ENCODE measurements around the gene MTR.

Gene MTR

DNA sequence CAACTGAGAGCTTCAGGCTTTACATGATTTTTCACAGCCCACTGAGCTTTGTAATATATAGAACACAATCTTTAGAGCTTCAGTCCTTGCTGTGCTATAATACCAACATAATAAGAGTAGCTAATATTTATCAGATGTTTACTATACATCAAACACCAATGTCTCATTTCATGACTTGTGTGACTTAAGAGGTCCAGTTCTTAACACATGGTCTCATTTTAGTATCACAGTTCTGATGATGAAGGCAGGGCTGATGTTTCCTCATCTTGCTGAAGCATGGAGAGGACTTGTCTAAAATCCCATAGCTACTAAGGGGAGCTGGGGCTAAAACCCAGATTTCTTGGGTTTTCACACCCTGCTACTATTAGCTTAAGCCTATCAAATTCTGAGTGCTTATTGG, 5.5 kb downstream of the MTR start:
- Mint-ChIP-seq H3K36me3 (peaks cover 10% of the 10 kb centered on the region), H3K4me1 (ENCODE audit: low read depth) (peaks cover 73% of the 10 kb centered on the region), H3K9me3 (ENCODE audit: low read depth) (no peaks in the 10 kb centered on the region), H3K27me3 (no peaks in the 10 kb centered on the region), H3K27ac (peak overlapping the region; percentile 46), H3K4me3 (no peak overlapping the region)

DNA sequence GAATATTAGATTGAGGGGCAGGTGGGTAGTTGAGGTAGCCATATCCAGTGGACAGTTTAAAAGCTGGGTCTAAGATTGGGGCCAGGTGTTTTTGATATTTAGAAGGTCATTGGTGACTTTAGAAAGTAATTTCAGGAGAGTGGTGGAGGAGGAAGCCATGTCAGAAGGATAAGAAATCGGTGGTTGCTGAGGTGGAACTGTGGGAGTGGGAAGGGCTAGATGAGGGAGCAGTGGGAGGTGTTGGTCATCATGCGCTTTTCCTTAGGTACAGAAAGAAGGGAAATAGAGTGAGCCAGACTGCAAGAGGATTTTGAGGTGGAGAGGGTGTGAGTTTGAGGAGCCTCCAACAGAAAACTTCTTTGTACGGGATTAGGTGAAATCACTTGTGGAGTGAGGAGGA, 7.2 kb downstream of the MTR start:
- Mint-ChIP-seq H3K9me3 (ENCODE audit: low read depth) (no peaks in the 10 kb centered on the region), H3K4me3 (no peak overlapping the region), H3K27me3 (no peaks in the 10 kb centered on the region), H3K27ac (no peak overlapping the region), H3K4me1 (ENCODE audit: low read depth) (peaks cover 68% of the 10 kb centered on the region), H3K36me3 (peaks cover 10% of the 10 kb centered on the region)

DNA sequence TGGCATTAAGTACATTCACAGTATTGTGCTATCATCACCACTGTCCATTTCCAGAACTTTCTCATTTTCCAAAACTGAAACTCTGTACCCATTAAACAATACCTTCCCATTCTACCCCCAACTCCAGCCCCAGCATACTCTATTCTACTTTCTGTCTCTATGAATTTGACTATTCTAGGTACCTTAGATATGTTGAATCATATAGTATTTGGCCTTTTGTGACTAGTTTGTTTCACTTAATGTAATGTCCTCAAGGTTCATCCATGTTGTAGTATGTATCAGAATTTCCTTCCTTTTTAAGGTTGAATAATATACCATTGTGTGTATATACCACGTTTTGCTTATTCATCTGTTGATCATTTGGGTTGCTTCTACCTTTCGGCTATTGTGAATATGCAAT, 11.5 kb downstream of the MTR start:
- peak overlapping the region; percentile 0 for H3K27ac Mint-ChIP-seq
- no peak overlapping the region for H3K4me3 Mint-ChIP-seq
- no peaks in the 10 kb centered on the region for H3K9me3 Mint-ChIP-seq (ENCODE audit: low read depth)
- peaks cover 39% of the 10 kb centered on the region for H3K4me1 Mint-ChIP-seq (ENCODE audit: low read depth)
- H3K27me3 Mint-ChIP-seq, result no peaks in the 10 kb centered on the region
- peaks cover 26% of the 10 kb centered on the region for H3K36me3 Mint-ChIP-seq

DNA sequence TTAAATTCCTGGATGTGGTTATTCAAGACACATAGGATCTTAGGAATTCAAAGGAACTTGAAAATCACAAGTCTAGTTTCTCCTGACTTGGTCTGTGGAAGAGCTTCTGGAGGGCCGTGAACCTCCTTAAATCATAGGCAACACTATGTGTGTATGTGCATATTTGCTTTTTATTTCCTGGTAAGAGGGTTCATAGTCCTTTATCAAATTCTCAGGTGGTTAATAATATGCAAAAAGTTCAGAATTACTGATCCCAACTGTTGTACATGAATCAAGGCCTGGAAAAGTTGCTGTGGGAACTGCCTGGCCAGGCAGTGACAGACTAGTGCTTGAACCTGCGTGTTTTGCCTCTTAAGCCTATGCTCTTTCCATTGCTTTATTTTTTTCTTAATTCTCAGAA, 12.9 kb downstream of the MTR start:
- Mint-ChIP-seq H3K27ac (no peak overlapping the region), H3K27me3 (no peaks in the 10 kb centered on the region), H3K4me3 (no peak overlapping the region), H3K4me1 (ENCODE audit: low read depth) (peaks cover 25% of the 10 kb centered on the region), H3K9me3 (ENCODE audit: low read depth) (no peaks in the 10 kb centered on the region), H3K36me3 (peaks cover 24% of the 10 kb centered on the region)

DNA sequence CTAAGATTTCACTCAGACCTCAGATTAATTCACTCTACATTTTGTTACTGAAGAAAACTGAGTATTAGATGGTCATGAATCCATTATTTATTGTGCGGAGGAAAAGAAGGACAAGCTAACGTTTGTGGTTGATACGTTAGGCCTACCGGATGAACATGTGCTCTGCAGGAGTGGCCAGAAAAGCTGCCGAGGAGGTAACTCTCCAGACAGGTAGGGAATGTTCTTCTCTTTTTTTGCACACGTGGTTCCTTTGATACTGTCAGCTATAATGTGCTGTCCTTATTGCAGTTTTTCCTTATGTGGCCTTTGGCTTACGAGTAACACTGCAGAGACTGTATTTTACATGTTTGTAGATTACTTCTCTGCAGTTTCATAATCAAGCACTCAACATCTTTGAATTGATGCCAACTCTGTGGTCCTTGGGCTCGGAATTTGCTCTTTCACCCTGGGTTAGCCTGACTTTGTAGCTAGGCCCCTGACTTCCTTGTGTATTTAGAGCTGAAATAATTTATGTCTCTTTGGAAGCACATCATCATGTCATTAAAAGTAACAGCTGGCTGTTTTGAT, 13.6 kb downstream of the MTR start:
- Mint-ChIP-seq H3K36me3 (peaks cover 26% of the 10 kb centered on the region), H3K9me3 (ENCODE audit: low read depth) (no peaks in the 10 kb centered on the region), H3K27ac (no peak overlapping the region), H3K4me1 (ENCODE audit: low read depth) (peaks cover 19% of the 10 kb centered on the region), H3K4me3 (no peak overlapping the region), H3K27me3 (no peaks in the 10 kb centered on the region)

DNA sequence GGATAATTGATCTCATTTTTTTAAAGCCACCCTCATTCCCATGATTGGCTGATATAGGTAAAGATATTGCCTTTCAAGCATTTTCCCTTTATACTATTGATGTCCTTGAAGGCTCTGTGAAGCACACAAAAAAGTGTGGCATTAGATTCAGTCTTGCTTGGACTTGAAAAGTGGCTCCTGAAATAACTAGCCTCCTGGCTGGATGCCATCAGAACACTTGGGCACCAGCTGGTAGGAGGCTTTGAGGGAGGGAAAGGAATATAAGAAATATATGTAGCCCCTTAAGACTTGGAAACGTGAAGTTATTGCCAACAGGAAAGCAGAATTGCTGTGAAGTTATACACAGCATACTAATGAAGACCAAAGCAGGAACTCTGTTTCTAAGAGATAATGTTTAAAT, 14.1 kb downstream of the MTR start:
- peaks cover 27% of the 10 kb centered on the region for H3K36me3 Mint-ChIP-seq
- no peaks in the 10 kb centered on the region for H3K9me3 Mint-ChIP-seq (ENCODE audit: low read depth)
- H3K4me1 Mint-ChIP-seq (ENCODE audit: low read depth), result peaks cover 18% of the 10 kb centered on the region
- H3K4me3 Mint-ChIP-seq, result no peak overlapping the region
- no peak overlapping the region for H3K27ac Mint-ChIP-seq
- H3K27me3 Mint-ChIP-seq, result no peaks in the 10 kb centered on the region

DNA sequence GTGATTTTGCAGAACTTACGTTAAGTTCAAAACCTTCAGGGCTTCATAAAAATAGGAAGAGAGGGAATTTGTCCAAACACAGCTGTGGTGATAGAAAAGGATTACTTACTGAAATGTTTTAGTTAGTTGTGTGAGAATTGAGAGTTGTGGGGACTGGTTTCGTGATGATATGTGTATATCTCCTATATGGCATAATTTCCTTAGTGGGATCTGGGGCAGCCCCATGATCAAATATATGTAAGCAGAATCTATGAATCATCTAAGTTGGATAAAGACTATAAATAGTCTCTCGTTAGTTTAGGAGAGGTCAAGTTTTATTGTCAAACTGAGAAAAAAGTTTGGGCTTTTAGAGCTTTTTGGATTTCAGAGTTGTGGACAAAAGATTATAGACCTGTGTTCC, 14.9 kb downstream of the MTR start:
- Mint-ChIP-seq H3K9me3 (ENCODE audit: low read depth) (no peaks in the 10 kb centered on the region), H3K4me1 (ENCODE audit: low read depth) (peaks cover 13% of the 10 kb centered on the region), H3K27me3 (no peaks in the 10 kb centered on the region), H3K4me3 (no peak overlapping the region), H3K36me3 (peaks cover 21% of the 10 kb centered on the region), H3K27ac (peak overlapping the region; percentile 37)

DNA sequence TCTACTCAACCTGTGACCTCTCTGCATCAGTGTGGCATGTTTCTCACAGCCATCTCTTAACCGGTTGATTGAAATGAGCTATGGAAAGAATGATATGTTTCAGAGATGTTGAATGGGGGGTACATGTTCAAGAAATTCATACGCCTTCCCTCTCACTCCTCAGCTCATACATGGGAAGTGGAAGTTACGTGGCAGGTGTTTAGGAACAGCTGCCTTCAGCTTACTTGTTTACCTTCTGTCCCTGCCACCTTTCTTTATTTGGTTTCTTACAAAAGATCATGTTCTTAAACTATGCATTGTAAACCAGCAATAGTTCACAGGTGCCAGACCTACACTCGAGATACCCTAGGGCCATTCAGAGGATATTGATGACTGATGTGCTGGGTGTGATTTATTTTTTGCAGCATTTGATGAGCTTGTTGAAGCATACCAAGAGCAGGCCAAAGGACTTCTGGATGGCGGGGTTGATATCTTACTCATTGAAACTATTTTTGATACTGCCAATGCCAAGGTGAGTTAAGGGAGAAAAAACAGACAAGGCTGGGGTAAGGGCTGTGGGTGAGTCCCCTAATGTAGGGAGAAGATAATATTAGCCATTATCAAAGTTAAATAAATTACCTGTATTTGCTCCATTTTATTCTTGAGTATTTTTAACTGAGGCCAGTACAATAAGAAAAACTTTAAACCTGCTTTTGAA, 17.4 kb downstream of the MTR start:
- Mint-ChIP-seq H3K27ac (no peak overlapping the region), H3K27me3 (no peaks in the 10 kb centered on the region), H3K36me3 (peaks cover 19% of the 10 kb centered on the region)

DNA sequence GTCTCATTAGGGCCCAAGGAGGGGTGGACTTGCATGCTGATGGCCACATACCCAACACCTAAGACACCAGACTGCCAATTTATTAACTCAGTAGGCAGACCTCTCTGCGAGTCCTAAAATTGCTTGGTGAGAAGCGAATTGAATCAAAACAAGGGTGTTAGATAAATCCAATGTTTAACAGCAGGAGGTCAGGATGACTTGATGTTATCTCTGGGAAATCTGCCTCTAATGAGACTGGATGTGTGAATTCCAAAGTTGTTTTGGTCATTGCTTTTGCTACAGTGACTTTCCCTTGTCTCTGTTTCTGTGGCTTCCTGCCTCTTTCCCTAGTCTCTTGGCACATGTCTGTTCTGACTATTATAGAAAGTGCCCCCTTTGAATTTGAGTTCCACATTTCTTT, 20.8 kb downstream of the MTR start:
- H3K4me3 Mint-ChIP-seq, result no peak overlapping the region
- no peaks in the 10 kb centered on the region for H3K27me3 Mint-ChIP-seq
- no peaks in the 10 kb centered on the region for H3K9me3 Mint-ChIP-seq (ENCODE audit: low read depth)
- no peak overlapping the region for H3K27ac Mint-ChIP-seq
- H3K4me1 Mint-ChIP-seq (ENCODE audit: low read depth), result peaks cover 4% of the 10 kb centered on the region
- peaks cover 13% of the 10 kb centered on the region for H3K36me3 Mint-ChIP-seq

More for the DNA sequence above, 17.4 kb downstream of the MTR start:
- Mint-ChIP-seq H3K4me1 (ENCODE audit: low read depth) (peaks cover 4% of the 10 kb centered on the region), H3K9me3 (ENCODE audit: low read depth) (no peaks in the 10 kb centered on the region), H3K4me3 (no peak overlapping the region)

DNA sequence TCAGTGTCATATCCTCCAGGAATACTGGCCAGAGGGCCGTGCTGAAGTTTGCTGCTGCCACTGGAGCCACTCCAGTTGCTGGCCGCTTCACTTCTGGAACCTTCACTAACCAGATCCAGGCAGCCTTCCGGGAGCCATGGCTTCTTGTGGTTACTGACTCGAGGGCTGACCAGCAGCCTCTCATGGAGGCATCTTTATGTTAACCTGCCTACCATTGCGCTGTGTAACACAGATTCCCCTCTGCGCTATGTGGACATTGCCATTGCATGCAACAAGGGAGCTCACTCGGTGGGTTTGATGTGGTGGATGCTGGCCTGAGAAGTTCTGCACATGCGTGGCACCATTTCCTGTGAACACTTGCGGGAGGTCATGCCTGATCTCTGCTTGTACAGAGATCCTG, 24.8 kb downstream of the MTR start:
- peaks cover 10% of the 10 kb centered on the region for H3K4me1 Mint-ChIP-seq (ENCODE audit: low read depth)
- no peak overlapping the region for H3K27ac Mint-ChIP-seq
- no peaks in the 10 kb centered on the region for H3K9me3 Mint-ChIP-seq (ENCODE audit: low read depth)
- H3K36me3 Mint-ChIP-seq, result peaks cover 10% of the 10 kb centered on the region
- no peak overlapping the region for H3K4me3 Mint-ChIP-seq
- no peaks in the 10 kb centered on the region for H3K27me3 Mint-ChIP-seq

DNA sequence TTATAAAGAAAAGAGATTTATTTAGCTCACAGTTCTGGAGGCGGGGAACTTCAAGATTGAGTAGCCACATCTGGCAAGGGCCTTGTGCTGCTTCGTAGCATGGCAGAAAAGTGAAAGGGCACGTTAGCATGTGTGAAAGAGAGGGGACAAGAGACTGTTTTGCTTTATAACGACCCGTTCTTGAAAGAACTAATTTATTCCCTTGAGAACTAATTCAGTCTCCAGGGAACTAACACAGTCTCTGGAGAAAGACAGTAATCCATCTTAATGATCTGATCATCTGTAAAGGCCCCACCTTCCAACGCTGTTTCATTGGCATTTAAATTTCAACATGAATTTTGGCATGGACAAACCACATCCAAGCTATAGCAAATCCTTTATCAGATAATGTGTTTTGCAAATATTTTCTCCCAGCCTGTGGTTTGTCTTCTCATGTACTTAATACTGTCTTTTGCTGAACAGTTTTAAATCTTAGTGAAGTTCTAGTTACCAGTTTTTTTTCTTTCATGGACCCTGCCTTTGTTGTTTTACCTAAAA, 26.1 kb downstream of the MTR start:
- peak overlapping the region; percentile 1 for H3K27ac Mint-ChIP-seq

DNA sequence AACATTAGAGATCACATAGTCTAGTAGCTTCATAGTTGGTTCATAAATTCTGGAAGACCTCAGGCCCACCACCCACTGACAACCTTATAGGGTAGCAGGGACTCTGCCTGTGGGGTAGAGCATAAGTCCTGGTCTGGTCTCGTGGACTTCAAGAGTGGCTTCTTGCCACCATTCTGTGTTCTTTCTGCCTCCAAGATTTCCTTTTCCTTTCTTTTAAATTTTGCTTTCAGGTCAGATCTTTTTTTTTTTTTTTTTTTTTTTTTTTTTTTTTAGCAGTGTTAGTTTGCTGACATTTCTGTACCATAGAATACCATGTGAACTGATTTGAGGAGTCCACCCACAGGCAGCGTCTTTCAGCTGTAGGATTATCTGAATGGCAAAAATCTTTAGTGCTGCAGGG, 28.5 kb downstream of the MTR start:
- no peaks in the 10 kb centered on the region for H3K9me3 Mint-ChIP-seq (ENCODE audit: low read depth)
- no peak overlapping the region for H3K27ac Mint-ChIP-seq
- no peaks in the 10 kb centered on the region for H3K27me3 Mint-ChIP-seq
- H3K36me3 Mint-ChIP-seq, result peaks cover 17% of the 10 kb centered on the region
- H3K4me3 Mint-ChIP-seq, result no peak overlapping the region
- peaks cover 8% of the 10 kb centered on the region for H3K4me1 Mint-ChIP-seq (ENCODE audit: low read depth)

More for the DNA sequence above, 26.1 kb downstream of the MTR start:
- no peaks in the 10 kb centered on the region for H3K27me3 Mint-ChIP-seq
- no peaks in the 10 kb centered on the region for H3K9me3 Mint-ChIP-seq (ENCODE audit: low read depth)
- H3K4me3 Mint-ChIP-seq, result no peak overlapping the region
- H3K36me3 Mint-ChIP-seq, result peaks cover 14% of the 10 kb centered on the region
- peaks cover 10% of the 10 kb centered on the region for H3K4me1 Mint-ChIP-seq (ENCODE audit: low read depth)

DNA sequence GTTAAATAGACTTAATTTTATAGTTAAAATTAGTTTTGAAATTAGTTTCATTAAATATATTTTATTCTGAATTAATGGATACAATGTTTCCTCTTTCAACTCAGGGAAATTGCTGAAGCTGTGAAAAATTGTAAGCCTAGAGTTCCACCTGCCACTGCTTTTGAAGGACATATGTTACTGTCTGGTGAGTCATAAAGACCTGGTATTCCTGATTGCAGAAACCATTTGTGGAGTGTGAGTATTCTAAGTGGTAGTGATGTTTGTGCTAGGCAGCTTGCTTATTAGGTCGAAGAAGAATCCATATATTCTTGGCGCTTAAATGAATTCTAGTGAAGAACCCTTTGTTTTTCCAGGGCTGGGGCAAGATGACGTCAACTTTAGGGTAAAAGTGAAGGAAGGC, 34.0 kb downstream of the MTR start:
- H3K9me3 Mint-ChIP-seq (ENCODE audit: low read depth), result no peaks in the 10 kb centered on the region
- no peaks in the 10 kb centered on the region for H3K4me1 Mint-ChIP-seq (ENCODE audit: low read depth)
- no peak overlapping the region for H3K27ac Mint-ChIP-seq
- H3K27me3 Mint-ChIP-seq, result no peaks in the 10 kb centered on the region
- H3K4me3 Mint-ChIP-seq, result no peak overlapping the region
- peaks cover 31% of the 10 kb centered on the region for H3K36me3 Mint-ChIP-seq

DNA sequence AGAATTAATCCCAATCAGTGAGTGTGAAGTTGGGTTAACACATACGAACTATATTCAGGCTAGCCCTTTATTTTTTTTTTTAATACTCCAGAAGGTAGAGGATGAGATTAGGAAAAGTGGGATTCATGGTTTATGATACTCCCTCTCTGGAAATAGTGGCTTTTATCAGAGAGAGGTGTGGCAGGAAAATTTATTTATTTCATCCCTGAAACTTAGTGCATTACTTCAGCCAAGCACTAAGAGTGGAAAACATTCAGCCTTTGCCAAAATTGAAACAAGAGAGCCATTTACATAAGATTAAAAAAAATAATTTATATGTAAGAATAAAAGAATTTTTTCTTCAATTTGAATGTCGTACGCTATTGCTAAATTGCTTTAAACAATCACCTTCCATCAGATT, 35.0 kb downstream of the MTR start:
- Mint-ChIP-seq H3K4me1 (ENCODE audit: low read depth) (peaks cover 3% of the 10 kb centered on the region), H3K27me3 (no peaks in the 10 kb centered on the region), H3K27ac (no peak overlapping the region), H3K36me3 (peaks cover 34% of the 10 kb centered on the region), H3K9me3 (ENCODE audit: low read depth) (no peaks in the 10 kb centered on the region), H3K4me3 (no peak overlapping the region)

DNA sequence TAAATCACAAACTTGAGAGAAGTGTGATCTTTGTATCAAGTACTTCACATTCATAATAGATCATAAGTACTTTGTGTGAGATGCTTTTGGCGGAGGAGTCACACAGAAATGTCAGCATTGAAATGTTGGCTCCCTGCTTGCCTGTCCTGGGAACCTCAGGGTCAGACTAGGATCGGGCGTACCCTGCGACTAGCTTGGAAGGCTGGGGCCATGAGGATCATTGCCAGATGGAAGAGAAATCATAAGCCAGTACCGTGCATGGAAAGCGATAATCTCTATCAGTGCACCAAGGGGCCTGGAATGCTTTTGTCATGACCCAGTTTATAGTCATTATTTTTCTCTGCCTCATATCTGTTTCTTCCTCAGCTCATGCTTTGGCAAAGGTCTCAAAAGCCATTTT, 35.5 kb downstream of the MTR start:
- peaks cover 38% of the 10 kb centered on the region for H3K36me3 Mint-ChIP-seq
- H3K4me1 Mint-ChIP-seq (ENCODE audit: low read depth), result peaks cover 7% of the 10 kb centered on the region
- H3K4me3 Mint-ChIP-seq, result no peak overlapping the region
- H3K27ac Mint-ChIP-seq, result no peak overlapping the region
- no peaks in the 10 kb centered on the region for H3K9me3 Mint-ChIP-seq (ENCODE audit: low read depth)
- H3K27me3 Mint-ChIP-seq, result no peaks in the 10 kb centered on the region

DNA sequence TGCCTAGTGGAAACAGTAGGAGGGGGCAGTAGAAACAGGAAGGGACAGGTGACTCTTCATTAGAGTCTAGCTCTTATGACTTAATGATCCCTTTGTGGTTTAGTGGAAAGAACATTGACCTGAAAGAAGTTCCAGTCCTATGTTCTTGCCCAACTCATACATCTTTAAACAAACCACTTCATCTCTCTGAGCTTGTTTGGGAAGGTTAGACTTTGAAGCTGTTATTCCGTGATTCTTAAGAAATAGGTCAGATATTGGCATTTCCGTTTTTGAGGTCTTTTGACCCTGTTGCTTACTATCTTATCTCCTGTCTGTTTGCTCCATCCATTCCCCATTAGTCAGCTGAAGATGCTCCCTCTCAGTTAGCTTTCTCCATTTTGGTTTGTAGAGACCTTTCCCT, 38.5 kb downstream of the MTR start:
- no peak overlapping the region for H3K4me3 Mint-ChIP-seq
- no peaks in the 10 kb centered on the region for H3K27me3 Mint-ChIP-seq

More for the DNA sequence above, 38.5 kb downstream of the MTR start:
- H3K4me1 Mint-ChIP-seq (ENCODE audit: low read depth), result peaks cover 7% of the 10 kb centered on the region
- no peak overlapping the region for H3K27ac Mint-ChIP-seq
- H3K9me3 Mint-ChIP-seq (ENCODE audit: low read depth), result no peaks in the 10 kb centered on the region
- peaks cover 32% of the 10 kb centered on the region for H3K36me3 Mint-ChIP-seq
